Endothelial cell of umbilical vein (primary cell): Measurements from ENCODE around the gene RAP1GAP2. TPM values are rescaled to one million over a fixed set of nuclear protein-coding genes. Genes with fewer than 3 reads are reported as not detected.

ENCODE experiments used
- BruUV-seq: library from RNA; stranded (reverse); fragments of 400-500 nt; replicated peaks from 2 replicates; lab custom pipeline; 2021; lab: Mats Ljungman, UMichigan
- CTCF ChIA-PET: fragments of 300-600, 350-600 bp; sonication (Branson Sonifier 250); formaldehyde crosslinking; loops from one replicate; lab custom pipeline; 2021; ENCODE audit warnings: antibody characterized with exemption, inconsistent platforms; lab: Charles Lee
- POLR2A ChIA-PET: fragments of 300-600, 350-600 bp; sonication (Branson Sonifier 250); formaldehyde crosslinking; loops from one replicate; lab custom pipeline; 2021; ENCODE audit warnings: antibody characterized with exemption, inconsistent platforms; lab: Charles Lee
- DNase-seq: peaks from one replicate; pipeline ENCODE4 v3.0.0-alpha.2; 2011; ENCODE audit warnings: low read depth, low spot score
- FAIRE-seq: peaks from 2 replicates; lab custom pipeline; 2011; peaks lifted over from hg19 to GRCh38; lab: Jason Lieb, UNC
- H2AFZ ChIP-seq: 2 replicates; pipeline ENCODE4 v1.6.0; 2012; ENCODE audit warnings: low read depth, low read length, control low read depth, inconsistent platforms
- H3K27ac ChIP-seq: 2 replicates; pipeline ENCODE4 v1.5.1; 2011; ENCODE audit warnings: low read depth, mild to moderate bottlenecking, control low read depth, low read length, moderate library complexity; ENCODE audit not compliant: insufficient read depth
- H3K27me3 ChIP-seq, 2 experiments: 2 replicates each; pipeline versions ENCODE4 v1.6.0 to v1.6.1; 2011; ENCODE audit warnings: low read length in 2 of 2, mixed read lengths in 1 of 2; ENCODE audit not compliant: control insufficient read depth in 2 of 2, insufficient read depth in 2 of 2
- H3K36me3 ChIP-seq, 2 experiments: 2 replicates in 1 of 2; 3 replicates in 1 of 2; pipeline ENCODE4 v1.5.1; 2011; ENCODE audit warnings: low read length in 2 of 2, mild to moderate bottlenecking in 1 of 2, moderate library complexity in 1 of 2; ENCODE audit not compliant: control insufficient read depth in 2 of 2, insufficient read depth in 2 of 2; ENCODE audit errors: extremely low read depth in 1 of 2
- H3K4me1 ChIP-seq: 3 replicates; pipeline ENCODE4 v1.5.1; 2011; ENCODE audit warnings: mild to moderate bottlenecking, low read length; ENCODE audit not compliant: control insufficient read depth, insufficient read depth; ENCODE audit errors: extremely low read depth
- H3K4me2 ChIP-seq: 2 replicates; pipeline ENCODE4 v1.6.1; 2011; ENCODE audit warnings: low read length, control low read depth, mixed read lengths; ENCODE audit not compliant: insufficient read depth
- H3K4me3 ChIP-seq, 3 experiments: fragments of 200-600 bp in 1 of 3; sonication (generic), shearing (Covaris generic) in 1 of 3; replicated peaks in 1 of 3; 2 replicates each; pipeline ENCODE4 v1.5.1; 2011 to 2016; ENCODE audit warnings: control low read depth in 3 of 3, low read length in 3 of 3, mild to moderate bottlenecking in 2 of 3, inconsistent platforms in 1 of 3, low read depth in 1 of 3, moderate library complexity in 1 of 3; ENCODE audit not compliant: insufficient read depth in 1 of 3
- H3K79me2 ChIP-seq: 2 replicates; pipeline ENCODE4 v1.6.0; 2012; ENCODE audit warnings: low read length, inconsistent platforms; ENCODE audit not compliant: control insufficient read depth, insufficient read depth
- H3K9ac ChIP-seq: replicated peaks from 2 replicates; pipeline ENCODE3; 2011; ENCODE audit warnings: low read length, control low read depth; ENCODE audit not compliant: insufficient read depth; ENCODE audit errors: extremely low read depth
- H3K9me1 ChIP-seq: replicated peaks from 3 replicates; pipeline ENCODE4 v1.6.0; 2011; ENCODE audit warnings: mild to moderate bottlenecking, low read length; ENCODE audit not compliant: control insufficient read depth, insufficient read depth; ENCODE audit errors: extremely low read depth
- H3K9me3 ChIP-seq: replicated peaks from 2 replicates; pipeline ENCODE4 v1.5.1; 2012; ENCODE audit warnings: low read length, inconsistent platforms; ENCODE audit not compliant: control insufficient read depth, insufficient read depth
- H4K20me1 ChIP-seq: replicated peaks from 2 replicates; pipeline ENCODE3; 2011; ENCODE audit warnings: mild to moderate bottlenecking, low read length; ENCODE audit not compliant: control insufficient read depth, insufficient read depth; ENCODE audit errors: extremely low read depth
- EZH2 ChIP-seq: IDR thresholded peaks from 2 replicates; pipeline ENCODE4 v1.6.1; 2012; ENCODE audit warnings: borderline replicate concordance, low read depth, mild to moderate bottlenecking, moderate library complexity, low read length, inconsistent platforms; ENCODE audit not compliant: severe bottlenecking
- FOS ChIP-seq: IDR thresholded peaks from 2 replicates; pipeline ENCODE4 v1.6.1; 2011; ENCODE audit warnings: mild to moderate bottlenecking, low read length, moderate library complexity, borderline replicate concordance; ENCODE audit not compliant: insufficient read depth
- GATA2 ChIP-seq: IDR thresholded peaks from 2 replicates; pipeline ENCODE4 v1.7.0; 2011; ENCODE audit warnings: low read depth, mild to moderate bottlenecking, moderate library complexity, mixed read lengths, low read length; ENCODE audit not compliant: insufficient read length, insufficient read depth
- JUN ChIP-seq: IDR thresholded peaks from 2 replicates; pipeline ENCODE4 v1.6.1; 2011; ENCODE audit warnings: borderline replicate concordance, low read depth; ENCODE audit not compliant: insufficient read length, insufficient read depth
- MYC ChIP-seq: IDR thresholded peaks from one replicate; pipeline ENCODE4 v1.6.1; 2011; ENCODE audit warnings: mild to moderate bottlenecking, low read depth, low read length
- POLR2A ChIP-seq: IDR thresholded peaks from 2 replicates; pipeline ENCODE4 v1.6.1; 2012; ENCODE audit warnings: low read depth, mild to moderate bottlenecking, control low read depth, low read length
- POLR2AphosphoS5 ChIP-seq: IDR thresholded peaks from 2 replicates; pipeline ENCODE4 v1.6.1; 2012; ENCODE audit warnings: low read depth, mild to moderate bottlenecking, control low read depth, low read length, moderate library complexity; ENCODE audit not compliant: insufficient read depth
- dilution Hi-C: fragments of 300-500 bp; cut with MboI; formaldehyde crosslinking; loops from one replicate; pipeline ENCODE4 v1.15.0; 2019; ENCODE audit warnings: low sequenced_read_pairs; ENCODE audit not compliant: extremely low pct_ligation_motif_present
- intact Hi-C: fragments of 100-400 bp; cut with micrococcal nuclease; formaldehyde crosslinking; loops from one replicate; pipeline ENCODE4 v1.10.0; 2022
- polyA plus RNA-seq, 4 experiments: library from polyadenylated mRNA; depleted of rRNA in 3 of 4; stranded (reverse) in 3 of 4; unstranded in 1 of 4; fragments of >200 nt; gene quantifications; 2 replicates each; pipeline versions ENCODE4 v1.2.1 to v1.2.3, GENCODE V29; 2011 to 2012; ENCODE audit warnings: missing spikeins in 1 of 4
- total RNA-seq: library from RNA; stranded (reverse); gene quantifications from 2 replicates; pipeline ENCODE4 v1.2.3, GENCODE V29; 2021
- TF ChIP-seq, protein P1 (sequence below), 2 donors: IDR thresholded peaks; 1 replicate in 1 of 2; 2 replicates in 1 of 2; pipeline ENCODE4 v1.5.1; 2011; ENCODE audit warnings: low read length in 2 of 2, mild to moderate bottlenecking in 2 of 2, moderate library complexity in 2 of 2, control low read depth in 1 of 2, inconsistent platforms in 1 of 2, low read depth in 1 of 2; ENCODE audit not compliant: insufficient read depth in 1 of 2; ENCODE audit errors: extremely low read depth in 1 of 2
- TF ChIP-seq, protein P2 (sequence below): IDR thresholded peaks from 2 replicates; pipeline ENCODE4 v1.6.1; 2011; ENCODE audit not compliant: insufficient read depth, insufficient read length

Gene RAP1GAP2
- total and polyA plus RNA-seq, 2 donors (not counting 3 experiments of a cell fraction or from before 2014, with no cell fraction given) = 1.4 to 3.6 TPM

DNA sequence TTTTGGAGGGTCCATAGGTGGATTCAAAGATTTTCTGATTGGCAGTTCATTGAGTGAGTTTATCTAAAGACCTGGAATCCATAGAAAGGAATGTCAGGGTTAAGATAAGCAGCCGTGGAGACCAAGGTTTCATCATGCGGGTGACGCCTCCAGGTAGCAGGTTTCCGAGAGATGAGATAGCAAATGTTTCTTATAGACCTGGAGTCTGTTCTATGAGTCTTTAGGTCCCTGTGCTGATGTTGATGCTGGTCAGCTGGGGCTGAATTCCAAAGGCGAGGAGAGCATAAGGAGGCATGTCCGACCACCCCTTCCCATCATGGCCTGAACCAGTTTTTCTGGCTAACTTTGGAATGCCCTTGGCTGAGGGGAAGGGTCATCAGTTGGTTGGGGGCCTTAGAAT, 80.2 kb downstream of the RAP1GAP2 start:
- Histone ChIP-seq H3K9me1 (no peaks in the 10 kb centered on the region), H2AFZ (no peak overlapping the region), H3K27ac (no peak overlapping the region), H3K79me2 (no peaks in the 10 kb centered on the region), H3K9me3 (no peaks in the 10 kb centered on the region), H4K20me1 (no peaks in the 10 kb centered on the region), H3K4me3 (no peak overlapping the region), H3K4me1 (no peaks in the 10 kb centered on the region), H3K9ac (no peak overlapping the region), H3K4me2 (no peak overlapping the region), H3K36me3 (no peaks in the 10 kb centered on the region), H3K27me3 (peaks cover 0 to 4% of the 10 kb centered on the region in 2 experiments)
- dilution Hi-C loops = no loop called here
- intact Hi-C loops = no loop called here
- FAIRE-seq (no peak), DNase-seq (no peak)
- TF ChIP-seq, protein P1, sequence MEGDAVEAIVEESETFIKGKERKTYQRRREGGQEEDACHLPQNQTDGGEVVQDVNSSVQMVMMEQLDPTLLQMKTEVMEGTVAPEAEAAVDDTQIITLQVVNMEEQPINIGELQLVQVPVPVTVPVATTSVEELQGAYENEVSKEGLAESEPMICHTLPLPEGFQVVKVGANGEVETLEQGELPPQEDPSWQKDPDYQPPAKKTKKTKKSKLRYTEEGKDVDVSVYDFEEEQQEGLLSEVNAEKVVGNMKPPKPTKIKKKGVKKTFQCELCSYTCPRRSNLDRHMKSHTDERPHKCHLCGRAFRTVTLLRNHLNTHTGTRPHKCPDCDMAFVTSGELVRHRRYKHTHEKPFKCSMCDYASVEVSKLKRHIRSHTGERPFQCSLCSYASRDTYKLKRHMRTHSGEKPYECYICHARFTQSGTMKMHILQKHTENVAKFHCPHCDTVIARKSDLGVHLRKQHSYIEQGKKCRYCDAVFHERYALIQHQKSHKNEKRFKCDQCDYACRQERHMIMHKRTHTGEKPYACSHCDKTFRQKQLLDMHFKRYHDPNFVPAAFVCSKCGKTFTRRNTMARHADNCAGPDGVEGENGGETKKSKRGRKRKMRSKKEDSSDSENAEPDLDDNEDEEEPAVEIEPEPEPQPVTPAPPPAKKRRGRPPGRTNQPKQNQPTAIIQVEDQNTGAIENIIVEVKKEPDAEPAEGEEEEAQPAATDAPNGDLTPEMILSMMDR (IDR thresholded peaks at IDR 0.05; ENCODE audit: extremely low read depth in 1 of 2, insufficient read depth in 1 of 2, low read depth in 1 of 2, low read length in 2 of 2) = no peak
- TF ChIP-seq MYC (no peak), FOS (no peak), POLR2AphosphoS5 (no peak), EZH2 (no peak), JUN (no peak), GATA2 (no peak), POLR2A (no peak)
- TF ChIP-seq, protein P2, sequence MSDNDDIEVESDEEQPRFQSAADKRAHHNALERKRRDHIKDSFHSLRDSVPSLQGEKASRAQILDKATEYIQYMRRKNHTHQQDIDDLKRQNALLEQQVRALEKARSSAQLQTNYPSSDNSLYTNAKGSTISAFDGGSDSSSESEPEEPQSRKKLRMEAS = no peak
- ChIA-PET CTCF (no interaction called here), POLR2A (no interaction called here)
- BruUV-seq = no TSS peak
